C4-2B (cell line): ENCODE measurements around the gene CHRM4.

Experiments
- CTCF ChIP-seq: fragments of 450-650 bp; conservative IDR thresholded peaks from 2 replicates; pipeline ENCODE4 v1.5.1; 2017; ENCODE audit warnings: mild to moderate bottlenecking
- ZFX ChIP-seq: fragments of 450-650 bp; IDR thresholded peaks from 2 replicates; pipeline ENCODE4 v1.6.1; 2017

GRCh38 chr11:46360878-46361277 is 30.7 kb downstream of the CHRM4 start:
- TF ChIP-seq CTCF, result no peak
- no peak for TF ChIP-seq ZFX
